ENCODE data around the gene SEMA5B. TPM values are rescaled to one million over a fixed set of nuclear protein-coding genes. Genes with fewer than 3 reads are reported as not detected.

SEMA5B gene
- total RNA-seq, 3 donors from 2014 or later: 0.34 to 0.89 (median 0.35) TPM

DNA sequence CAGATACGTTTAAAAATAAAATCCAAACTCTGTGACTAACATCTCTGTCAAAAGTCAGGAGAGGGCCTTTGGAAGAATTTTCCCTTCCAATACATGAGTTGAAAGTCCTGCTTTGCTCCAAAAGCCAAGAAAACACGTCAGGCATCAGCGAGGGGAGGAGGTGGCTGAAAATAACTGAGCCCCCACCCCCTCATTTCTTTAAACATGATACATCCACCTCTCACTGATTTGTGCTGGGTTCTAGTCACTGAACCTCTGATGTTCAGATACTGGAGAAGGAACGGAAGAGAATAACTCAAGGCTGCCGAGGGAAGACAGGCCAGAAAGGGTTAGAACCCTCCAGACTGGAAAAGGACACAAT, 9.4 kb upstream of the SEMA5B start:
- H3K36me3 ChIP-seq (ENCODE audit: low read depth): no peaks in the 10 kb centered on the region
- DNase-seq (no peak), ATAC-seq (no peak)
- TF ChIP-seq CTCF (IDR thresholded peaks at IDR 0.05): no peak
- H3K4me1 ChIP-seq (ENCODE audit: low read depth): no peaks in the 10 kb centered on the region
- H3K4me3 ChIP-seq: no peak overlapping the region
- intact Hi-C loops (cut with DNase I, micrococcal nuclease): no loop called here
- H3K9me3 ChIP-seq: no peaks in the 10 kb centered on the region

DNA sequence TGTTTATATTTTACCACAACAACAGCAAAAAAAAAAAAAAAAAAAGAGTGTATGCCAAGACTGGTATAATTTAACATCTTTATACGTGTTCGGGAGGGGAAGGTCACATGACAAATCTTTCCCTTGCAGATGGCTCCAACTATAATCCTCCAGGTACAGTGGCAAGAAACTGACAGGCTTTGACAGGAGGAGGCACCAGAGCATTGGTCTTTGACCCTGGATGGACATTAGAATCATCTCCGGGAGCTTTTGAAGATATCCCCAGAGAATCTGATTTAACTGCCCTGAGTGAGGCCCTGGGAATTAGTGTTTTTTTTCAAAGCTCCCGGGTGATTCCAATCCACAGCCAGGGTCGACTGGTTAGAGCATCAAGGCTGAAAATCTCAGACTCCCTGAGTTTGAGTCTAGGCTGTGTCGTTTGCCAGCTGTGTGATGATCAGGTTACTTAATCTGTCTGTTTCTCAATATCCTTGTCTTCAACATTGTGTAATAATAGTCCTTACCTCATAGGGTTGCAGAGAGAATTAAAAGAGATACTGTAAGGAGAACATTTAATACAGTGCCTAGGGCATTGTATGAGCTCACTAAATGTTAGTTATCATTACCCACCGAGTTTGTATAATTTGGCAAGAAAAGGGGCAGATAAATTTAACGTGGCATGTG, 8.9 kb upstream of the SEMA5B start:
- H3K4me1 ChIP-seq (ENCODE audit: low read depth): no peaks in the 10 kb centered on the region
- no peak overlapping the region for H3K4me3 ChIP-seq
- TF ChIP-seq CTCF (IDR thresholded peaks at IDR 0.05): no peak
- ATAC-seq: no peak
- DNase-seq: no peak
- H3K36me3 ChIP-seq (ENCODE audit: low read depth): no peaks in the 10 kb centered on the region
- H3K9me3 ChIP-seq: no peaks in the 10 kb centered on the region
- intact Hi-C loops (cut with DNase I, micrococcal nuclease): no loop called here

DNA sequence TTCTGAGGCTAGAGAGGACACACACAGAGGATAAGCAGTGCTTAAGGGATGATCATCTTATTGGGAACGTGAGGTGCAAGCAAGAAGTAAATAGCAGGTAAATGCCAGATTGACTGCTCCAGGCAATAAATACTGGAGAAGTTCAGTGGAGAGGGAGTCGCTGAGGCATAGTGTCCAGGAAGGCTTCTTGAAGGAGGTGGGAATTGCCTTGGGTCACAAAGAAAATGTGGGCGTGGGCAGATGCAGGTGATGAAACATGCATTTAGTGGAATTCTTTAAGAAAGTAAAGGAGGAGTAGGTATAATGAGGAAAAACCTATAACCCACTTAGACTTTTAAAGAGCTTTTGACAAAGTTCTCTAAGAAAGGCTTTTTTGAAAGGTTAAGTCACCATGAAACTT, 7.4 kb upstream of the SEMA5B start:
- Histone ChIP-seq H3K9me3 (no peaks in the 10 kb centered on the region), H3K36me3 (ENCODE audit: low read depth) (no peaks in the 10 kb centered on the region), H3K4me3 (no peak overlapping the region), H3K4me1 (ENCODE audit: low read depth) (no peaks in the 10 kb centered on the region)
- no peak for TF ChIP-seq CTCF (IDR thresholded peaks at IDR 0.05)
- intact Hi-C loops (cut with DNase I, micrococcal nuclease): no loop called here
- DNase-seq (no peak), ATAC-seq (no peak)

- no peak for TF ChIP-seq CTCF (IDR thresholded peaks at IDR 0.05)
- DNase-seq: no peak
- Histone ChIP-seq H3K4me3 (no peak overlapping the region), H3K4me1 (ENCODE audit: low read depth) (no peaks in the 10 kb centered on the region), H3K36me3 (ENCODE audit: low read depth) (no peaks in the 10 kb centered on the region), H3K9me3 (no peaks in the 10 kb centered on the region)
- intact Hi-C loops (cut with DNase I, micrococcal nuclease): no loop called here
- ATAC-seq: no peak
Observed at GRCh38 chr3:123034120-123034519, 6.6 kb upstream of the SEMA5B start.

DNA sequence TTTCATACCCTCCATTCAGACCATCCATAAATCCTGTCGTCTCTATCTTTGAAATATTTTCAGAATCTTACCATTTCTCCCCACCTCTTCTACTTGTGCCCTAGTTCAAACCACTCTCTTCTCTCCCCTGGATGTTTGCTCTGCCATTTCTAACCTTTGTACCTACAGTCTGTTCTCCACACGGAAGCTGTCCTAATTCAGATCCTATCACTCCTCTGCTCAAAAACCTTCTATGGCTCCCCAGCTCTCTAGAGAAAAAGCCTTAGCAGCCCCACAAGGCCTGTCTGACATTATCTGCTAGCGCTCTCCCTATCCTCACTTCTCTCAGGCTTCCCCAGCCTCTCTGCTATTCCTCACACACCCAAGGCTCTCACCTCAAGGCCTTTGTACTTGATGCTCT, 4.5 kb upstream of the SEMA5B start:
- intact Hi-C loops (cut with DNase I, micrococcal nuclease): no loop called here
- DNase-seq (no peak), ATAC-seq (no peak)
- H3K36me3 ChIP-seq (ENCODE audit: low read depth): no peaks in the 10 kb centered on the region
- TF ChIP-seq CTCF (IDR thresholded peaks at IDR 0.05): no peak
- peaks cover 9% of the 10 kb centered on the region for H3K4me1 ChIP-seq (ENCODE audit: low read depth)
- no peak overlapping the region for H3K4me3 ChIP-seq
- no peaks in the 10 kb centered on the region for H3K9me3 ChIP-seq

DNA sequence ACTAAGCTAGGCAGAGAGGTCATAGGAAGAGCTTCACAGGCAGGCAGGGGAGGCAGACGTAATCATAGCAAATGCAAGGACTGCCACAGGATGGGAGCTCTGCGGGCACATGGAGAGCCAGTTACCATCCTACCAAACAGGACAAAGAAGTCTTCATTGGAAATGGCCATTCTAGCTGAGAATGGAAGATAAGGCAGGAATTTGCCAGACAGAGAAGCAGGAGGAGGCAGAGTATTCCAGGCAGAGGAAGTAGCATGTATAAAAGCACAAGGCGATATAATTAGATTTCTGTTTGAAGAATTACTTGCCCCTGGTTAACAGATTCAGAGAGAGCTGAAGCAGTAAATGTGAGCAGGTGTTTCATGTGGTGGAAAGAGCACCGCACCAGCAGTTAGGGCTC, 3.5 kb upstream of the SEMA5B start:
- intact Hi-C loops (cut with DNase I, micrococcal nuclease): no loop called here
- H3K9me3 ChIP-seq: no peaks in the 10 kb centered on the region
- DNase-seq: no peak
- no peak for ATAC-seq
- no peaks in the 10 kb centered on the region for H3K36me3 ChIP-seq (ENCODE audit: low read depth)
- H3K4me1 ChIP-seq (ENCODE audit: low read depth): peaks cover 19% of the 10 kb centered on the region
- no peak overlapping the region for H3K4me3 ChIP-seq
- TF ChIP-seq CTCF (IDR thresholded peaks at IDR 0.05): no peak
